Stimulated activated CD4-positive, alpha-beta T cell treated with anti-CD3 and anti-CD28 coated beads, Interleukin-15, amount 100 ng/mL, for 24 hours (primary cell): ENCODE data around the gene FBXW4.

Experiments
- DNase-seq: peaks from one replicate; pipeline ENCODE4 v3.0.0-alpha.2; 2020

Gene FBXW4

GRCh38 chr10:101578803-101579515, 116.0 kb downstream of the FBXW4 start:
- DNase-seq: no peak

- DNase-seq: no peak
Measured at GRCh38 chr10:101578192-101578591, 116.8 kb downstream of the FBXW4 start.

- DNase-seq: no peak
Measured at GRCh38 chr10:101577121-101577871, 117.7 kb downstream of the FBXW4 start.

DNA sequence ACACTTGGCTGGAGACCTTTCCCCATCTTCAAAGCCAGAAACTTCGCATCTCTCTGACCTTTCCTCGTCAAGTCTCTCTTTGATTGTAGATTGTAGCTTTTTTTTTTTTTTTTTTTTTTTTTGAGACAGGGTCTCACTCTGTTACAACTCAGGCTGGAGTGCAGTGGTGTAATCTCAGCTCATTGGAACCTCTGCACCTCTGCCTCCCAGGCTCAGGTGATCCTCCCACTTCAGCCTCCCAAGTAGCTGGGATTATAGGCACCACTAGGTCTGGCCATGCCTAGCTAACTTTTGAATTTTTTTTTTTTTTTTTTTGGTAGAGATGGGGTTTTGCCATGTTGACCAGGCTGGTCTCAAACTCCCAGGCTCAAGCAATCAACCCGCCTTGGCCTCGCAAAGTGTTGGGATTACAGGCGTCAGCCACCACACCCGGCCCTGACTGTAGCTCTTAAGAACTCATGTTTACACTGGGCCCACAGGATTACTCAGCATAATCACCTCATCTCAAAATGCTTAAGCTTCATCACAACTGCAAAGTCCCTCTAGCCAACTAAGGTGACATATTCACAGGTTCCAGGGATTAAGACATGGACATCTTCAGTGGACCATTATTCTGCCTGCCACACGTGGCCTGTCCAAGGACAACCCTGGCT, 118.6 kb downstream of the FBXW4 start:
- DNase-seq: no peak

DNA sequence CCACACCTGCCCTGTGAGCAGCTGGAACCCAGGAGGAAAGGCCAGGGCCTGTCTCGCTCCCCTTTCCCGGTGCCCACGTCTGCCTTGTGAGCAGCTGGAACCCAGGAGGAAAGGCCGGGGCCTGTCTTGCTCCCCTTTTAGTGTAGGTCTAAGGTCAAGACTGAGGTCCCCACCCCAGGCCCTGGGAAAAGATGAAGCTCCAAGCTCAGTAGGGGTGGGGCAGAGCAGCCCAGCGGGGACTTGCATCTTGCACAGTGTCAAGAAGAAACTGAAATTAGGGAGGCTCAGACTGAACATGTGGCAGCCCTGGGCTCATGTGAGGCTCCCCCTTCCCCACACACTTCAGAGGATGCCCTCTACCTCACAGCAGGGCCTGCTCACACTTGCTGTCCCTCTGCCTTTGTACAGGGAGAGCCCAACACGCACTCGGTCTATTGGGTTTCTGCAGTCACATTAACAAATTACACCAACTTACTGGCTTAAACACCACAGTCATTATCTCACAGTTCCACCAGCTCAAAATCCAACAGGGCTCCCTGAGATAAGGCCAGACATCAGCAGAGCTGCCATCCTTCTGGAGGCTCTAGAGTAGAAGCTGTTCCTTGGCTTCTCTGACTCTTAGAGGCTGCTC, 119.3 kb downstream of the FBXW4 start:
- no peak for DNase-seq

DNA sequence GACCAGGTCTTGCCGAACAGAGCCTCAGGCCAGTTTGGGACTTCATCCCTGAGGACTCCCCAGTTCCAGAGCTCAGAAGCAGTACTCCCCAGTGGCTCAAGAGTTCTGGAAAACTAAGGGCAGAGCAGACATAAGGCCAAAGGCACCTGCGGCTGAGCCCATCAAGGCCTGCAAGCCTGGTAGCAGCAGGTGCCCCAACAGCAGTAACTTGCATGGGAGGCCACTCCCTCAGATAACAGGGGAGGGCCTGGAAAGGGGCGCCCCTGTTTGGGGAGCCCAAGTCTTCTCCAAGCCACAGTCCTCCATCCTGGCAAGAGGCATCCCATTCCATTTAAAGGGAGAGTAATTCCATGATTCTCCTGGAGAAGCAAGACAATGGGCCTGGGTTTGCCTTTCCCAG, 119.9 kb downstream of the FBXW4 start:
- no peak for DNase-seq

DNA sequence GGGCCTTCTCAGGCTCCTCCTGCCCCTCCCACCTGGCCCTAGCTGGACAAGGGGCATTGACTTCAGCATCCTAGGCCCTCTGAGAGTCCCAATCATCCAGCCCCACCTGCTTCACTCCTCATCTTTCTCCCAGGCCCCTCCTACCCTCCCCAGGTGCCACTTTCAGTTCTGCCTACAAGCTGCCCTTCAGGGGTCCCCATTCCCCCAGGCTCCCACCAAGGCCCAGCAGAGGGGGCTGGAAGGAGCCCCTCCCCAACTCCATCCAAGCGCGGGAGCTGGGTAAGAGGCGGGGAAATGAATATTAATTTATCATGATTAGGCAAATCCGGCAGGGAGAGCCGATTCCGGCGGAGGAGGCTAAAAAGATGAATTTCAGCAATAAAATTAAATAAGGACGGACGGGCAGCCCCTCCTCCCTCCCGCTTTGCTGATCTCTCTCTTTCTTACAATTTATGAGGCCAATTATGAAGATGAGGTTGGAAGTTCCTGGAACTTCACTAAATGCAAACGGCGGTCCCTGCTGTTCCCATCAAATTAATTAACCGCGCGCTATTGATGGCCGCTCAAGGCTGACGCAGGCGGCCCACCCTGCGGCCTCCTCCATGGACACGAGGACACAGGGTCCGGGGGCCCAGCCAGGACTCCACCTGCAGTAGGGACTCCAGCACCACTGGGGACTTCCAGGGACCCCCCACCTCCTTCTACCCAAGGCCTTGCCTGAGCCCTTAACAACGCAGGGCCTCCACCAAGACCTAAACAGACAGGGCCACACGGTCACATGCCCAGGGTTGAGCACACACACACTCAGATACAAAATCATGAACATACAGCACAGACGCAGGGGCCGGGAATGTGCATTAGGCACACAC, 120.9 kb downstream of the FBXW4 start:
- no peak for DNase-seq

DNA sequence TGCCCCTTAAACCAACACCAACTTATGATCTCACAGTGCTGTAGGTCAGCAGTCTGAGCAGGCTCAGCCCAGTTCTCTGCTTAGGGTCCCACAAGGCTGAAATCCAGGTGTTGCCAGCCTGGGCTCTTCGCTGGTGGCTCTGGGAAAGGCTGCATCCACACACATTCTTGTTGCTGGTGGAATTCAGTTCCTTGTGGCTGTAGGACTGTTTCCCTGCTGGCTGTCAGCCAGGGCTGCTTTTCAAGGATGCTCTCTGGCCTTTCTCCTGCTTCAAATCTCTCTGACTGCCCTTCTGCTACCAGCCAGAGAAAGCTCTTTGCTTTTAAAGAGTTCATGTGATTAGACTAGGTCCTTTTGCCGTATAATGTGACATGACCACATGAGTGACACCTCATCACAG, 122.2 kb downstream of the FBXW4 start:
- DNase-seq: no peak

- DNase-seq: no peak
Measured at GRCh38 chr10:101572126-101572525, 122.8 kb downstream of the FBXW4 start.

DNA sequence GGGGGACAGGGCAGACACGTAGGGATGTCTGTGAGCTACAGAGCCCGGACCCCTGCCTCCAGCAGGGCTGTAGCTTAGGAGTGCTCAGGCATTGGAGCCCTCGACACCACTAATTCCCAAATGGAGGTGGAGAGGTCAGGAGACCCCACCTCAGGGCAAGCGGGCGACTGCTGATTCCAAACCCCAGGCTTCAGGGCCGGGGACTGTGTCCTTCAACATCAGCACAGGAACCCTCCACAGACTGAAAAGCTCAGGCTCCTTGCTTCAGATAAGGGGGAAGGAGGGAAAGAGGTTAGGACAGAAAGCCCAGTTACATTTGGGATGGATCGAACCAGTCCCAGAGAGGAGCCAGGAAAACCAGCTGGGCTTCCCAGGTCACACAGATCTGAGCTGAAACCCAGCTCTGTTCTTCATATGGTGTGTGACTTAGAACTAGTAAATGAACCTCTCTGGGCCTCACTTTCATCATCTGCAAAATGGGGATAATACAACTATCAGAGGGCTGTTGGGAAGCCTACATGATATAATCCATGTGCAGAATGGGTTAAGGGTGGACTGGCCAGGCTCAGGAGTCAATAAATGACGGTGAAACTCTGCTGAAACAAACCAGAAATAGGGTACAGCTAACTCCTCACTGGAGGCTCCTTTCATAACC, 123.6 kb downstream of the FBXW4 start:
- no peak for DNase-seq

DNA sequence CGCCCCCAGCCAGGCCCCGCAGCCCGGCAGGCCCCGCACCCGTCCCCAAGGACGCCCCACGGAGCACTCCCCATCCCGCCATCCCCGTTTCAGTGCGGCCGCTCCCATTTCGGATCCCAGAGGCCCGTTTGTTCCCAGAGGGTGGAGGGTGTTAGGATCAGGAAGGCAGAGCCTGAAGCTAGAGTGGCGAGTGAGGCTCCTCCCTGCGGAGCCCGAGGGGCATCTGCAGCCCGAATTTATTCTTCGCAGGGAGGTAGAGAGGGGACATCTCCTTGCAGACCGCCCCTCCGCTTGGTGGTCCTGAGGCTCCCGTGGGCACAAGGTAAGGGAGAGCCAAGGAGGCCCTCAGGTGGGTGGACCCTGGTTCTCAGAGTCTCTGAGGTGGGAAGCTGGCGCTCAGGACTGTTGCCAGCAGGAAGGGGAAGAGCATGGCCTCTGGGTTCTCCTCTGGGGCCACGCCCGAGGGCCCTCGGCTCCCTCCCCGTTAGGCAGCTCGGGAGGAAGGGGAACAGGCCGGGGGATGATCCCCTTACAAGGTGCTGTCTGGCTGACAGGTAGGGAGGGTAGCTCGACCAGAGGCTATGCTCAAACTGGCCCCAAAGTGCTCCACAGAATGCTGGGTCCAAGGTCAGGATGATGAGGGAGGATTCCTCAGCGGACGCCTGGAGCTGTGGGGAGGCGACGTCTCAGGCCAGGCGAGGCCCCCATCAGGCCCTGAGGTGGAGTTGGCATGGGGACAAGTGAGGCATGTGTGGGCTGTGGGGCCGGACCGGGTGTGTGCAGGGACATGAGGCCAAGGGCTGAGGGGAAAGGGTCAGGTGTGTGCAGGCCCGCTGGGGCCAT, 124.3 kb downstream of the FBXW4 start:
- DNase-seq: no peak

GRCh38 chr10:101569622-101570427, 125.1 kb downstream of the FBXW4 start:
- peak; percentile 86 for DNase-seq

DNA sequence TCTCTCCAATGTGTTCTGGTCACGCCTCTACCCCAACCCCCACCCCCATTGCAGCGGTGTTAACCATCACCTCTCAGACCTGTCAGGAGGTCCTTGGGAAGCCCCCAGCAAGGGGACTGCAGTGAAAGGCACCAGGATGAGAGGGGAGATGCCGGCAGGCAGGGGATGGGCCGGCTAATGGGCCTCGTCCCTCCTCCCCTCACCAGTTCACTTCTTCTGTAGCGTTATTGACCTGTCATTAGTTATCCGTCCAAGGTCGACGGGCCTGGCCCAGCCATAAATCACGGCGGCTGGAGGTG, 125.7 kb downstream of the FBXW4 start:
- DNase-seq: no peak

DNA sequence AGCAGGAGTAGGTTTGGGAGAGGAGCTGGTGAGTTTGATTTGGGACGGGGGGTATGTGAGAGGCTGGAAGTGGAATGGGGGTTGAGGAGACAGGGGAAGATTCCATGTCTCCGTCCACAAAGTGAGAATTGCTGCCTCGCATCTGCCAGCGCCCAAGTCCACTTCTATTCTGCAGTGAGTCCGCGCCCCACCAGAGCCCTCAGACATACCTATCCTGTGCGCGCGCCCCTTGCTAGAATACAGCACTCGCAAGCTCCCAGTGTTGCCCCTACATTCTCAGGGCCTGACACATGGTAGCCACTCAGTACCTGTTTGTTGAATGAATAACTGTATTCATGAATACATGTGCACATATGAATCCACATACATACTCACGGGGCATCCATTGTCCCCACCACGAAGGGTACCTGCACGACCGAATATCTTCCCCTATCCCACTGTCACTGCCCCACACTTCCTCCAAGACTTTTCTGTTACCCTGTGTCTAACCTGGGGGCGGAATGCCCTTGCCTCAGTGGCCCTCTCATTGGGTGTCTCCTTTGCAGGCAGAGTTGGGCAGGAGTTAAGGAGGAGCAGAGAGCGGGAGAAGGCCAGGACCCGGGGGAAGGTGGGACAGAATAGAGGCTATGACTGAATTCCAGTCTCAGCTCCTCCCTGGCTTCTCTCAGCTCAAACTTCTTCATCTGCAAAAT, 126.8 kb downstream of the FBXW4 start:
- no peak for DNase-seq

- no peak for DNase-seq
Measured at GRCh38 chr10:101567165-101568006, 127.6 kb downstream of the FBXW4 start.

- DNase-seq: peak; percentile 29
Measured at GRCh38 chr10:101566333-101567164, 128.4 kb downstream of the FBXW4 start.

DNA sequence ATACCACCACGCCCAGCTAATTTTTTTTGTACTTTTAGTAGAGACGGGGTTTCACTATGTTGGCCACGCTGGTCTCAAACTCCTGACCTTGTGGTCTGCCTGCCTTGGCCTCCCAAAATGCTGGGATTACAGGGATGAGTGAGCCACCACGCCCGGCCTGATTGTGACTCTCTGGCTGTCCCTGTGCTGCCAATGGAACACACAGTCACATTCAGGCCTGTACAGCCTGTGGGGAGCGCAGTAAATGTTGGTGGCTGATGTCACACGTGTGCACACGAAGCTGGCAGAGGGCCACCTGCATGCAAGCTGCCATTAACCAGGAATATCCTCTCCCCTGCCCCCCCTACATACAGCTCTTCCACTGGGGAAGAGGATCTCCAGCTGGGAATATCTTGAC, 129.0 kb downstream of the FBXW4 start:
- DNase-seq: no peak

GRCh38 chr10:101565370-101565900, 129.5 kb downstream of the FBXW4 start:
- no peak for DNase-seq
